ENCODE data around the gene FANCE. TPM values are rescaled to one million over a fixed set of nuclear protein-coding genes. Genes with fewer than 3 reads are reported as not detected.

Gene FANCE
- total and polyA plus RNA-seq, 9 of the 15 experiments (the other 6 are each of a cell fraction or from before 2014, with no cell fraction given): 5.7 to 30.2 (median 17.0) TPM

- no peak for TF ChIP-seq ATF1 (CRISPR knock-in tag; IDR thresholded peaks at IDR 0.05)
- TF ChIP-seq ATF1 (tag; IDR thresholded peaks at IDR 0.05): peak; percentile 63; the same call in 1 of the 2 replicates
- TF ChIP-seq SFPQ (IDR thresholded peaks at IDR 0.05; ENCODE audit: low read depth, low read length): no peak
- peak; percentile 40 to 53; a peak in 3 of 4 replicates for TF ChIP-seq MAZ (CRISPR knock-in tag; conservative IDR thresholded peaks at IDR 0.05 in 1 of 2, IDR thresholded peaks at IDR 0.05 in 1 of 2)
- TF ChIP-seq SETDB1 (IDR thresholded peaks at IDR 0.05; ENCODE audit: low read length): no peak
- TF ChIP-seq ARID4B (CRISPR knock-in tag; IDR thresholded peaks at IDR 0.05): no peak
- peak; percentile 56; the same call in 1 of the 2 replicates for TF ChIP-seq BACH1 (tag; IDR thresholded peaks at IDR 0.05)
- no peak for TF ChIP-seq MCM5 (IDR thresholded peaks at IDR 0.05; ENCODE audit: low read depth)
- TF ChIP-seq TAF1 (IDR thresholded peaks at IDR 0.05; ENCODE audit: control insufficient read depth, extremely low read depth, insufficient read depth, low read length, severe bottlenecking): peak; percentile 16
- TF ChIP-seq ZNF589 (CRISPR knock-in tag; IDR thresholded peaks at IDR 0.05; ENCODE audit: low read depth): peak; percentile 73; the same call in 1 of the 2 replicates
- TF ChIP-seq THRB (CRISPR knock-in tag; conservative IDR thresholded peaks at IDR 0.05): no peak
- 0 out of 2 replicates have a peak, but pooled peaks have one; percentile 18 for TF ChIP-seq ESRRA (IDR thresholded peaks at IDR 0.05; ENCODE audit: borderline replicate concordance, low read depth)
- peak; percentile 18; the same call in 1 of the 2 replicates for TF ChIP-seq SMARCE1 (IDR thresholded peaks at IDR 0.05)
- peak; percentile 41; the same call in 1 of the 2 replicates for TF ChIP-seq RBFOX2 (IDR thresholded peaks at IDR 0.05; ENCODE audit: low read depth, low read length)
- TF ChIP-seq HDAC8 (tag; IDR thresholded peaks at IDR 0.05): no peak
- peak; percentile 20; the same call in 1 of the 2 replicates for TF ChIP-seq ZBTB7A (IDR thresholded peaks at IDR 0.05; ENCODE audit: borderline replicate concordance, control insufficient read depth, low read depth, low read length)
- peak; percentile 57 for TF ChIP-seq CREB1 (IDR thresholded peaks at IDR 0.05)
- peak; percentile 56 for TF ChIP-seq CREB1 (CRISPR knock-in tag; IDR thresholded peaks at IDR 0.05)
Observed at GRCh38 chr6:35489995-35490791, 38.1 kb downstream of the FANCE start (continued).
